HG02938 (cell line): ENCODE data around the gene PLD5.
"Not testable (repeated sequence)": the region's sequence is repeated elsewhere in the genome, so short reads cannot be mapped to it uniquely, and the experiment has no call there.

Source experiments
- ATAC-seq: cut with Tn5 transposase; IDR thresholded peaks from one replicate; pipeline ENCODE4 v1.9.1; 2021; ENCODE audit warnings: mild to moderate bottlenecking, moderate library complexity; ENCODE audit not compliant: unreplicated experiment

Gene PLD5

GRCh38 chr1:242288067-242288466 is 236.4 kb downstream of the PLD5 start:
- ATAC-seq = not testable (repeated sequence)

GRCh38 chr1:242282758-242283485 is 241.6 kb downstream of the PLD5 start:
- ATAC-seq = not testable (repeated sequence)

- ATAC-seq = not testable (repeated sequence)
Measured at GRCh38 chr1:242278406-242278805, 246.1 kb downstream of the PLD5 start.

- not testable (repeated sequence) for ATAC-seq
Measured at GRCh38 chr1:242276769-242277168, 247.7 kb downstream of the PLD5 start.

- not testable (repeated sequence) for ATAC-seq
Measured at GRCh38 chr1:242267004-242267403, 257.5 kb downstream of the PLD5 start.

GRCh38 chr1:242264419-242264818 is 260.1 kb downstream of the PLD5 start:
- ATAC-seq = not testable (repeated sequence)

- no peak for ATAC-seq
Measured at GRCh38 chr1:242245255-242245654, 279.2 kb downstream of the PLD5 start.

GRCh38 chr1:242243472-242243871 is 281.0 kb downstream of the PLD5 start:
- peak; percentile 96 for ATAC-seq

GRCh38 chr1:242242983-242243382 is 281.5 kb downstream of the PLD5 start:
- no peak for ATAC-seq

GRCh38 chr1:242241936-242242335 is 282.6 kb downstream of the PLD5 start:
- no peak for ATAC-seq

- ATAC-seq = no peak
Measured at GRCh38 chr1:242240691-242241090, 283.8 kb downstream of the PLD5 start.

GRCh38 chr1:242240077-242240476 is 284.4 kb downstream of the PLD5 start:
- no peak for ATAC-seq

GRCh38 chr1:242239398-242239797 is 285.1 kb downstream of the PLD5 start:
- ATAC-seq = no peak

- ATAC-seq = no peak
Measured at GRCh38 chr1:242237051-242237450, 287.4 kb downstream of the PLD5 start.

GRCh38 chr1:242228991-242229390 is 295.5 kb downstream of the PLD5 start:
- ATAC-seq = no peak

GRCh38 chr1:242225767-242226573 is 298.5 kb downstream of the PLD5 start:
- no peak for ATAC-seq

- ATAC-seq = not testable (repeated sequence)
Measured at GRCh38 chr1:242224878-242225766, 299.4 kb downstream of the PLD5 start.

- ATAC-seq = no peak
Measured at GRCh38 chr1:242224461-242224860, 300.0 kb downstream of the PLD5 start.

GRCh38 chr1:242219905-242220304 is 304.6 kb downstream of the PLD5 start:
- ATAC-seq = no peak

- ATAC-seq = no peak
Measured at GRCh38 chr1:242219298-242219901, 305.1 kb downstream of the PLD5 start.

GRCh38 chr1:242216368-242216767 is 308.1 kb downstream of the PLD5 start:
- no peak for ATAC-seq
